Measurements from ENCODE around the gene NPHS1.

- TF ChIP-seq, protein P1, sequence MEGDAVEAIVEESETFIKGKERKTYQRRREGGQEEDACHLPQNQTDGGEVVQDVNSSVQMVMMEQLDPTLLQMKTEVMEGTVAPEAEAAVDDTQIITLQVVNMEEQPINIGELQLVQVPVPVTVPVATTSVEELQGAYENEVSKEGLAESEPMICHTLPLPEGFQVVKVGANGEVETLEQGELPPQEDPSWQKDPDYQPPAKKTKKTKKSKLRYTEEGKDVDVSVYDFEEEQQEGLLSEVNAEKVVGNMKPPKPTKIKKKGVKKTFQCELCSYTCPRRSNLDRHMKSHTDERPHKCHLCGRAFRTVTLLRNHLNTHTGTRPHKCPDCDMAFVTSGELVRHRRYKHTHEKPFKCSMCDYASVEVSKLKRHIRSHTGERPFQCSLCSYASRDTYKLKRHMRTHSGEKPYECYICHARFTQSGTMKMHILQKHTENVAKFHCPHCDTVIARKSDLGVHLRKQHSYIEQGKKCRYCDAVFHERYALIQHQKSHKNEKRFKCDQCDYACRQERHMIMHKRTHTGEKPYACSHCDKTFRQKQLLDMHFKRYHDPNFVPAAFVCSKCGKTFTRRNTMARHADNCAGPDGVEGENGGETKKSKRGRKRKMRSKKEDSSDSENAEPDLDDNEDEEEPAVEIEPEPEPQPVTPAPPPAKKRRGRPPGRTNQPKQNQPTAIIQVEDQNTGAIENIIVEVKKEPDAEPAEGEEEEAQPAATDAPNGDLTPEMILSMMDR (IDR thresholded peaks at IDR 0.05): no peak
- TF ChIP-seq POLR2A (IDR thresholded peaks at IDR 0.05): no peak
Observed at GRCh38 chr19:35890113-35890650, 37.9 kb upstream of the NPHS1 start.

Data from adrenal gland (tissue), 5 donors.